ENCODE results near the gene CMIP.

The CMIP gene

DNA sequence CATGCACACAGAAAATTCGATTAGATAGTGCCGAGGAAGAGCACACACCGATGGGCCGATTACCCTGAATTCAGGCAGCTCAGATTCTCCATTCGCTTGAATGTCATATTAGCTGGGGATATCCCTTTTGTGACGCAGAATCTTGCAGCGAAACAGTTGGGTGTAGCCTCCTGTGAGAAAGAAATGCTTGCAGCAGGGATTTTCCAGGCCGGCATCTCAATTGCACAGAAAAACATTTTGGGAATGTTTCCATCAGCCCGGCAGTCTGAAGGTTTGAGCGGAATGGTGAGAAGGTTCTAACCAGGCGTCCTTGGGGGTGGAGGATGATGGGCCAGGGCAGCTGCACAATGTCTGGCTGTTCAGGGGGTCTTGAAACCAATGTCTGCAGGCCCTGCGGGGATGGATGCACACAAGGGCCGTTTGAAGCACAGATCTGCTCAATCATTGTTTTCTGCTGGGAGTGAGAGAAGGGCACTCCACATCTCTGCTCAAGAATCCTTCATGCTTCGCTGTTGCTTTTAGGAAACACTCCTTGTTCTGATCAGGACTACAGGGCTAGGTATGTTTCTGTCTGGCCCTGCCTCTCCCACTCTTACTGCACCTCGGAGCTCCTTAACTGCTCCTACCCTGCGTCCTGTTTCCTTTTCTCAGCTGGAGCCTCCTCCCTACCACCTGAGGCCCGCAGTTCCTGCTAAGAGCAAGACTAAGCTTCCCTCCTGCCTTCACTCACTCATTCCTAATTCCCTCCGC, 94.6 kb downstream of the CMIP start:
- no peak for FAIRE-seq

DNA sequence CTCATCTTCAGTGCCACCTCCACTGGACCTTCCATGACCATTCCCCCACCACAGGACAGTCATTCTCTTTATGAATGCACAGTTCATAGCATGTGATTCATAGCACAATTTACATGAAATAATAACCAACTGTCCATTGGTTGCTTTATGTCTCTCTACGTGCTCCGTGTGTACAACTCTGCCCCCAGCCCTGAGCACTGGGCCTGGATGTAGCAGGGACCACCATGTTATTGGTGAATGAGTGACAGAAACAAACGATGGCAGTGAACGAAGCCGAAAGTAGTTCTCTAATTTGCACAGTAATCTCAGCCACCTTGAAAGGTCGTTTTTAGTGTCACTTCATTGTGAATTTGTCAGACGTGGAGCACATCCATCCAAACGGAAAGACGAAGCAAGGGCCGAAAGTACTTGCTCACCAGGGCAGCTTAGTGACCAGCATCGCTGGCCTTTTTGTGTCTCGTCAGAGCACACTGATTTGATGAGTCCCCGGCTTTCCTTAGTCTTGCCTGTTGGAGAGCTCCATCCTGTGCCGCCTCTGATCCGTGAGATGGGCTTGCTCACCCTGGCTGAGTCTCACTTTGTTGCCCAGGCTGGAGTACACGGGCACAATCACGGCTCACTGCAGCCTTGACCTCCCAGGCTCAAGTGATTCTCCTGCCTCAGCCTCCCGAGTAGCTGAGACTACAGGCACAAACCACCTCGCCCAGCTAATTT, 95.3 kb downstream of the CMIP start:
- FAIRE-seq, result no peak

DNA sequence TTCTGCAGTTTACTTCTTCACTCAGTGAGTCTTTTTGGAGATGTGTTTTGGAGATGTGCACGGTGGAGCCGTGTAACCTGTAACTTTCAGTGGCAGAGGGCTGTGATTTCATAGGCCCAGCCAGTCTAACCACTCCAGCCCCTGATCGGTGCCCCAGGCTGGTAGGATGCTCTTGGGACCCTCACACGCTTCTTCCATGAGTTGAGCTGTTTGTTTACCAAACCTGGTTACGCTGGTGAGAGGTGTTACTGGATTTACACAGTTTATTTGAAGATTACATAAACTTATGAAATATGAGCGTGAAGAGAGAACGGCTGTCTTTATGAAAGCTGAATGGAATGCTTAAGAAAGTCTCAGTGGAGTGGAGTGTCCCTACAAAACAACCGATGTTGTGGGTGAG, 96.7 kb downstream of the CMIP start:
- FAIRE-seq, result no peak

DNA sequence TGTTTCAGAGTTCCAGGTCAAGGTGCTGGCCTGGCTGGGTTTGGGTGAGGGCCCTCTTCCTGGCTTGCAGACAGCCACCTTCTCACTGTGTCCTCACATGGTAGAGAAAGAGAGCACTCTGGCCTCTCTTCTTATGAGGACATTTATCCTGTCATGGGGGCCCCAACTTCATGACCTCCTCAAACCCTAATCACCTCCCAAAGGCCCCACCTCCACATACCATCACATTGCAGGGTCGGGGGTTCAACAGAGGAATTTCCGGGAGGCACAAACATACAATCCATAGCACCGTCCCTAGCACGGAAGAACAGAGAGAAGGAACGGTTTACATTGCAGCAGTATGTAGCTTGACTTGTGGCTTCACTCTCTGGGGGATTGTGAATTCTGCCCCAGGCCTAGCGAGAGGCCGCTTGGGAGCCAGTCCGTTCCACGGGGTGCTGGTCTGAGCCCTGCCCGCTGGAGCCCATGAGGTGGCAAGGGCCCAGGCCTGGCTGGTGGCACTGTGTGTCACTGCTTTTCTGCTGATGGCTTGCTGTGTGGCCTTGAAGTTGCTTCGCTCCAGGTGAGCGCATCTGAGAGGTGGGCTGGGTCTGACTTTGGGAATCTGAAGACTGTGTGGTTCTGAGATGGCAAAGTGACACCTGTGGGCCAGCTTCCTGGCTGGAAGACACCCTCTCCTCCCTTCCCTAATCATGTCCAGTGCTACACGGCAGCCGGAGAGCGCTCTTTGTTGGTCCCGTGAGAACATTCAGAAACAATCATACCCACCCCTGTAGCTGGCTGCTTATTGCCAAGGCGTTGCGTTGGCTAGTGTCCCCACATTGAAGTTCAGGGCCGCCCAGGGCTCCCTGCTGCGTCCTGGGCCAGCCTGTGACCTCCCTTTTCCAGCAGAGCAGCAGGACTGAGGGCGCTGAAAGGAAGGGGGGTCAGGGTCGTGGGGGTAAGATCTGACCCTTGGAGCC, 98.3 kb downstream of the CMIP start:
- no peak for FAIRE-seq

DNA sequence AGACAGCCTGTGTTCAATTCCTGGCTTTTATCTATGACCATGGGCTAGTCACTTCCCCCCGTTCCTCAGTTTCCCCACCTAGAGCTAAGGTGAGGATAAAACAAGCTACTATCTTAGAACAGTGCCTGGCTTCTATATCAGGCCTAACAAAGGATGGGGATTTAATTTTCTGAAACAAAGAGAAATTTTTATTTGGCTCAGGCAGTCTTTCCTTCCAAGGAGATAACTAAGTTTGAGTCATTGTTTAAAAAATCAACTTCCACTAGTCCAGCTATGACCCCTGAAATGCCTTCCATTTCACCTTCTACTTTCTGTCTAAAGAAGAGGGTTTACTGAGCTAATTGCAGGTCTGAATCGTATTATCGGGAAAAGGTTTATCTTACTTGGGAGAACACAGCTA, 99.0 kb downstream of the CMIP start:
- no peak for FAIRE-seq

DNA sequence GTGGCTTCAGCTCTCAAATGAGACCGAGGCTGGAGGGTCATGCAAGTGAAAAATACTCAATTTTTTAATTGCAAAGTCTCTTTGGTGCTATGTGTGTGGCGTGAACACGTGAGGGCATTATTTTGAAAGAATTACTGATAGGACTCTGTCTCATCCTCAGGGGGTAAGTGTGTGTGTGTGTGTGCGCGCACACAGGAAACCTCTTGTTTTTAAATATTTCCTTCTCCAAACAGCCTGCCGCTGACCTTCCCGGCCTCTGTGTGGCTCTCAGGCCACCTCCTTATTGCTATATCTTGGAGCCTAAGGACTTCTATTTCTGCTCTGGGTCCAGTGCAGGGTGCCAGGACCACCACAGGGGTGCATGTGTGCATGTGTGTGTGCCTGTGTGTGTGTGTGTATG, 99.7 kb downstream of the CMIP start:
- FAIRE-seq, result no peak

DNA sequence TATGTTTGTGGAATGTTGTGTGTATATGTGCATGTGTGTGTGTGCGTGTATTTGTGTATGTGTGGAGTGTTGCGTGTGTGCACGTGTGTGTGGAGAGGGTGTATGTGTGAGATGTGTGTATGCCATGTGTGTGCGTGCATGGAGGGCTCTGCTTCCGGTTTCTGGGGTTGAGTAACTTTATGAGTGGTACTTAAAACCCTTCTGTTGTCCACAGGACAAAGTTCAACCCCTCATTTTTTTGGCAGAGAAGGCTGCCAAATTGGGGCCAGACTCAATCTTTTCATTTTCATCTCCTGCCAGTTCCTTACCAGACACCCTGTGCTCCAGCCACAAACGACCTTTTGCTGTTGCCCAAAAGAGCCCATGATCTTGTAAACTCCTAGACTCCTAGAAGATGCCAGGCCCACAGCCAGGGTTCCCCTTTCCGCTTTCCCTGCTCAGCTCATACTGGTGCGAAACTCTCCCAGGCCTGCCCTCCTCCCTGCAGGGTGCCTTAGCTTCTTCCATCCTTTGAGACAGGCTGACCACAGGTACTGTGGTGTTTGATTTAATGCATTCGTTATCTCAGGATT, 100.2 kb downstream of the CMIP start:
- FAIRE-seq, result no peak

DNA sequence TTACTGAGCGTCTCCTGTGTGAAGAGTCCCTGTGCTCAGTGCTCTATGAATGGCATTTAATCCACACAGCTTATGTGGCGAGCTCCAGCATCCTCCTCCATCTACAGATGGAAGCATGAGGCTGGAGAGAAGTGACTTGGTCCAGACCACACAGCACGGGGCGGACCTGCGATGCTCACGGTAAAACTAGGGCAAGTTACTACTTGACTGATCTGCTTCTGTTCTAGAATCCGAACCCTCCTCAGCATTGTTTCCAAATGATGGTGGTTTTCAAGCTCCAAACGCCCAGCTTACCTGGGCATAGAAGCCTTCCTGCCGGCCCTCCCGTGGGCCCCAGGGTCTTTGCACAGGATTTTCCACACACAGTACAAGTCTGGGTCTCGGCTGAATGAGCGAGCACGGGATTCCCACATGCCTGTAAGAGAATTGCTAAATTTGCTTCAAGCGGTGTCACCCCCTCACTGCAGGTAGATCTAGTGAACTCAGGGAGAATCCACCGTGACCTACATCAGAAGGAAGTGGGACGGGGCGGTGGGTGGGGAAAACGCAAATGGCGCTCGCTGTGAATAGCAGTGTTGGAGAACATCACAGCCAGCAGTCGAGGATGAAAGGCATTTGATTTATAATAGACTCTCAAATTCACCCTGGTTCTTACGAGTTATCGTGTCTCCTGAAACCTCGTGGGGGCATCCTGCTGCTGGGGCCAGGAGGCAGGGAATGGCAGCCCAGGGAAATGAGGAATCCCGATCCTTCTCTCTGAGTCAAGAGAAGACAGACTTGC, 101.1 kb downstream of the CMIP start:
- FAIRE-seq, result no peak

DNA sequence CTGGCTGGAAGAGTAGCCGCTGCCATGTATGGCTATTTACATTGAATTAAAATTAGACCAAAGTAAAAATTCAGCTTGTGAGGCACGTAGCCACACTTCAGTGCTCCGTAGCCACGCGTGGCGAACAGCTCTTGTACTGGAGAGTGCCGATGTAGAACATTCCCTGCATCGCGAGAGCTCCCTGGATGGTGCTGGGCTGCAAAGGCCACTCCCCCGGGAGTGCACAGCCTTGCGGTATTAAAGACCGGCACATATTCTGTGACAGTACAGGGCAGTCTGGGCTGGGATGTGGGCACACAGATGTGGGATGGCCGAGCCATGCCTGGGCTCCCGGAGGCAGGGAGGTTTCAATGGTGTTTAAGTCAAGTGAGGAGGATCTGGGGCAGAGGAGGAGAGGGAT, 102.2 kb downstream of the CMIP start:
- FAIRE-seq, result no peak

DNA sequence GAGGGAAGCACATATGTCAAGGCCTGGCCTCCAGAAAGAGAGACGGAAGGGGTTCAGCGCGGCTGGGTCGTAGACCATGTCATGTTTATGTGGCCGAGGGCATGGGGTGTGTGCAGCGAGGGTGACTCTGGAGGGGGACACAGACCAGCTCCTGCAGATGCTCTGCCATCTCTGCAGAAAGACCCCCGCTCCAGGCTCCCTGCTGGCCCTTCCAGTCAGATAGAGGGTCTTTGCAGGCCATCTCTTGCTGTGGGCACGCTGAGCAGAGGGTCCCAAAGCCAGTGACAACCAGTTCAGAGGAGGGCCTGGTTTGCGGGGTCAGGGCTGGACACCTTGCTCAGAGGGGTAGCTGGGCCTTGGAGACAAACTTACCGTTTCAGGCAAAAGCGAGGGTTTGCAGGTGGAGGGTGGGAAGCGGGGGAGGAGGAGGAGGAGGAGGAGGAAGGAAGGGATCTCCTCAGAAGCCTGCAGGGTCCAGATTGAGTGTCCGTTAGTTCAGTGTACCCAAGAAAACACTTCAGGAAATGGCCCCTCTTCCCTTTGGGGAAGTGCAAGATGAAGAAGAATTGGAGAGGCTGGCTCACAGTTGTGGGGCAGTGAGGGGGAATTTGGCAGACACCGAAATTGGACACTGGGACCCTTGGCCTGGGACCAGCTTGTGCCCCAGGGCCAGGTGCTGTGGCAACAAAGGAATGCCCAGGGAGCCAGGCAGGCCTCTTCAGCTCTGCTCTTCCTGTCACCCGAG, 102.8 kb downstream of the CMIP start:
- no peak for FAIRE-seq

DNA sequence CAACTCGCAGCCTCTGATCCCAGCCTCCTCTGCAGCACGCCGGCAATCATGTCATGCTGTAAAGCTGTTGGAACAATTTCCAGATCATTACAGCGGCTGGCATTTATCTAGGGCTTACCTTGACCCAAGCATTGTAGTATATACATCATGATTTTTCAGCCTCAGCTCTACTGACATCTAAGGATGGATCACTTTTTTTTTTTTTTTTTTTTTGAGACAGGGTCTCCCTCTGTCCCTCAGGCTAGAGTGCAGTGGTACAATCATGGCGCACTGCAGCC, 103.3 kb downstream of the CMIP start:
- no peak for FAIRE-seq

DNA sequence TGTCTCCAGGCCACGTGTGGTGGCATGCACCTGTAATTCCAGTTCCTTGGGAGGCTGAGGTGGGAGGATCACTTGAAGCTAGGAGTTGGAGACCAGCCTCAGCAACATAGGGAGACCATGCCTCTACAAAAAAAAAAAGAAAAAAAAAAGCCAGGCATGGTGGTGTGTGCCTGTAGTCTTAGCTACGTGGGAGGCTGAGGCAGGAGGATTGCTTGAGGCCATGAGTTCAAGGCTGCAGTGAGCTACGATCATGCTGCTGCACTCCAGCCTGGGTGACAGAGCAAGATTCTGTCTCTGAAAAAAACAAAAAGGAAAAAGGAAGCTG, 103.9 kb downstream of the CMIP start:
- no peak for FAIRE-seq

DNA sequence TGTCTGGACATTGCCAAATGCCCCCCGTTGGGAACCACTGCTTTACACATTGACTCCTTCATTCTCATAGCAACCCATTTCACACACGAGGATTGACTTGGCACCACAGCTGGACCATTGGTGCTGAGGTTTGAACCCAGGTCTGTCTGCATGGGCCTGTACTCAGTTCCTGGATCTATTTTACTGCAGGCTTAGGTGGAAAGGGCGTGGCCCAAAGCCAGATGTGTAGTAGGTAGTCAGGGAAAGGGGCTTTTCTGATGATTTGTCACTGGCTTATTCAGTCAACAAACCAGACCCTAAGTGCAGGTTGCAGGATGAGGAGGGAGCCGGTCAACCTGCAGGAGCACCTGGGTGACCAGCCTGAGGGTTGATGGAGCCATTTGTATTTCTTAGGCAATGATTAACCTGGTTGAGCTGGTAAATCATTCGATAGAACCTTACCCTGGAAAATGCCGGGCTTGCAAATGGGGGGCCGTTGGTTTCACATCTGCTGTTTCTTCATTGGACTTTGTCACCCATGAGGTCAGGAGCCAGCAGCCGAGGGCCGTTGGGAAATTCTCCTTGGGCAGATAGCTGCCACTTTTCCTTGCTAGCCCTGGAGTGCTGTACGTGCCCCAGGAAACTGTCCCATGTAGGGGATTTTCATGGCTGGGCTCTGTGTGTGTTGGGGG, 104.4 kb downstream of the CMIP start:
- no peak for FAIRE-seq

DNA sequence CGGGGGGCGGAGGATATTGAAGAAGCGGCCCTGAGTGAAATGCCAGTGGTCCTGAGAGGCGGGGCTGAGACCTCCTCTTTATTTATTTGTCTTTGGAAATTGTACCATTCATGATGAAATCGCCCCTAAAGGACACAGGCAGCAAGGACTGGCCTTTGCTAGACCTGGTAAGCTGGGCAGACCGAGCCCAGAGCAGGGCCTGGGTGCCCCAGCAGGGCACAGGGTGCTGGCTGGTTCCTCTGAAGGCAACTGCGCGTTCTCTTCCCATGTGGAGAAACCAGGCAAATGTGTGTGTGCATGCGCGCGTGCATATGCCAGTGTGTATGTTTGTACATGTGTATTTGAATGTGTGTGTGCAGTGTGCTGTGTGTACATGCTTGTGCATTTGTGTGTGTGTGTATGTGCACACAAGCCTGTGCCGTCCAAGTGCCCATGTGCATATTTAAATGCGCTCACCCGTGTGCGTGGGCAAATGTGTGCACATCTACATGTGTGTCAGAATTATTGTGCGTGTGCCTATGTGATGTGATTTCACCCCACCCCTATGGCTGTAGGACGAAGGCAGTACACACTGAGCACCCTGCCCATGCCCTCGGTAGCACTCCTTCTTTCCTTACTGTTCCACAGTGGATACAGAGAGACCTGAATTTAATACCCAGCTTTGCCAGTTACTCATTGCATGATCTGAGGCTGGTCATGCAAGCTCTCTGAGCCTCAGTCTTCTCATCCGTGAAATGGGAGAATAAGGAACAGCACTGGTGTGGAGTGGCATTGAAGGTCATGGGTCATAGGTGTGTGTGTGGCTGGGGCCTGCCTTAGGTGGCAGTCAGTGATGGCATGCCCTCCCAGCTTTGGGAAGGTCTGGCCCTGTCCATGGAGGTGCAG, 105.2 kb downstream of the CMIP start:
- FAIRE-seq, result no peak

DNA sequence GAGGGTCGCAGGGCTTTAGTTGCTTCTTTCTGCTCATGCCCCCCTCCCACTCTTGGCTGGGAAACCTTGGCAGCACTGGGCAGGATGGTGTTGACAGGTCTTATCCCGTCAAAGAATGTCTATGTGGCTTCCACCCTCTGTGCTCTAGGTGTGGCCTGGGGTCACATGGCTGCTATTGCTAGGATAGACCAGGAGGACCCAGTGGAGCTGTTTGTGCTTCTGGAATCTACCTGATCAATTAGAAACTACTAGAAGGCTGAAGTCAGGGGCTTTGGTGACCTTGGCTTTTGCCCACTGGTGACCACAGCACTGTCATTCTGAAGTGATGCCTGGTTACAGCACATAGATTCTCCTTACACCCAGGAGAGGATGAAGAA, 105.8 kb downstream of the CMIP start:
- no peak for FAIRE-seq

DNA sequence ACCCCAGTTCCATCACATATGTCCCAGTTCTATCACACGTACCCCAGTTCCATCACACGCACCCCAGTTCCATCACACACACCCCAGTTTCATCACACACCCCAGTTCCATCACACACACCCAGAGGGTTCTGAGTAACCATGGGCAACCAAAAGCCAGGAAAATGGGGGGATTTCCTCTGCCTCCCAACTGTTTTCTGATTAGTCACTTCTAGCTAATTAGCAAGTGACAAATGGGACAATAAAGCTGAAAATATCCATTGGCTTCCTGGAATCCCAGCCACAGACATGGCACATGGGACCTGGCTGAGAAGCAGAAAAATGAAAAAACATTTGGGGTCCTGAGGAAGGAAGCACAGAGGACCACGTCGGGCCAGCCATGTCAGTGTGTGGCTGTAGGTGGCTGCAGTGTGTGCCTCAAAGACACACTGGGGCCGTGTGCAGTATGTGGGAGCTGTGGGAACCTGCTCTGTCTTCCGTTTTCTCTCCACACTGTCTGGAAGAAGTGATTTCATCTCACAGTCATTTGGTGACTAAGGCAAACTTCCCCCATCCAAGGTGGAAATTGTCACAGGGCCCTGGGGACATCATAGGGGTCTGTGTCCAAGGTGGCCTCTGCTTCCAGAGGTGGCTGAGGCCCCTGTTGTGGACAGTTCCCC, 106.7 kb downstream of the CMIP start:
- no peak for FAIRE-seq

DNA sequence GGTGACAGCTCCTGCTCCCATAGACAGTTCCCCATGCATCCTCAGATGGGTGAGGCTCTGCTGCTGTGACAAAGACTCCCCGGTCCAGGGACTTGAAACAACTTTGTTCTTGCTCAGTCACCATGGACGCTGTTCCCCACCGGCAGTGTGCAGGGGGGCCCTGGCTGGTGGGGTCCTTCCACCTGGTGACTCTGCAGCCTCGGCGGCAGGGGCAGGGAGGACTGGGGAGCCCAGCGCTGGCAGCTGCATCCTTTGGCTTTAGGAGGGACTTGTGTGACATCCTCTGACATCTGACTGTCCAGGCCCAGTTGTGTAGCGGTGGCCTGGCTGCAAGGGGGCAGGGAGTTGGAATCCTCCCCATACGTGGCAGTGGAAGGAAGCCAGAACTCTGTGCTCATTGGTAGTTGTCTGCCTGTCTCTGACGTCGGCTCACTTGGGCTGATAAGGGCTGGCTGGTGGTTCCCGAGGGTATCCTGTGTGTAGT, 107.3 kb downstream of the CMIP start:
- FAIRE-seq, result no peak

DNA sequence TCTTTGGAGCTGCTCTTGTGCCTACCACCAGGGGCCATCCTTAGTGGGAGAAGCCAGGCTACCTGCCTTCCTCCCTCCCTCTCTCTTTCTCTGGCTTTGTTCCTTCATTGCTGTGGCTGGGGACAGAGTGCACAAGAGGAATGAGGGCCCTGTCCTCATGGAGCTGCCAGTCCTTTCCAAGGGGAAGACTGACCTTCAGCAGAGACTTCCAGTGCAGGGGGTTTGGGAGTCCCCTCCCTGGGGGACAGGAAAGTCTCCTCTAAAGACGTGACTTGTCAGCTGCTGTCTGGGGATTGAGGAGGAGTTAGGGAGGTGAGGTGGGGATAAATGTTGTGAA, 108.1 kb downstream of the CMIP start:
- FAIRE-seq, result no peak

DNA sequence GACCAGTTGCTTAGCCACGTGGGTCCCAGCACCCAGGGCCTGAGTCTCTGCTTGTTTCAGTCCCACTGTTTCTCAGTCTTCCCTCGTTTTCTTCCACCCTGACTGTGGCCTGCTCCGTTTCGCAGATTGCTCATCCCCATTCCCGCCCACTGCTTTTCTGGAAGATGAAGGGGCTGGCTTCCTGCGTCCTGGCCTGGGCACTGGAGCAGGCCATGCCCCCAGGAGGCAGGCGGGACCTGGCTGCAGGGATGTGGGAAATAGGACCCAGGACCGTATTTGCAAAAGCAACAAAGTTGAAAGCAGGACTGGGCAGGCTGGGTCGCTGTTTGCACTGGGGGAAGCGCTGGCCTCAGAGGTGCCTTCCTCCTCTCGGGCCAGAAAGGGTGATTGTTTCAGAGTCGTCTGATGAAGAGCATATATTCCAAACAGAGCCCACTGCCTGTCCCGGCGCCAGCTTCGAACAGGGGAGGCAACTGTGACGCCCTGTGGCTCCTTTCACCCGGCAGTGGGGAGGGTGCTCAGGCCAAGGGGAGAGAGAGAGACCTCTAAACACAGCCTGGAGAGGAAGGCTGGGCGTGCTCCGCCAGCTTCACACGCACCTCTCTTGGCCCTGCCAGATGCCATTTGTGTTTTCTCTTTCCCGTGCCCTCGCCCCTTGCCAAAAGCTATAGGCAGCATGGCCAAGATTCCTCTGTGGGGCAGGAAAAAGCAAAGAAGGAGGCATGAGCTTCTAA, 108.6 kb downstream of the CMIP start:
- no peak for FAIRE-seq
